NCI-H1930 (cell line): ENCODE results near the gene AMH.
A peak's percentile ranks its signal among the peaks of the same experiment; 100 is the strongest.

Source experiments
- DNase-seq, 2 experiments: peaks; one replicate each; lab custom pipeline; 2025; lab: John Stamatoyannopoulos, UW

Gene AMH

GRCh38 chr19:2287585-2288337 lies 38.6 kb downstream of the AMH start:
- no peak for DNase-seq

GRCh38 chr19:2288338-2288817 lies 39.3 kb downstream of the AMH start:
- DNase-seq, result no peak

- DNase-seq, result no peak
Observed at GRCh38 chr19:2288818-2289713, 39.9 kb downstream of the AMH start.

- DNase-seq, result no peak
Observed at GRCh38 chr19:2289714-2290435, 40.8 kb downstream of the AMH start.

GRCh38 chr19:2290441-2291184 lies 41.5 kb downstream of the AMH start:
- DNase-seq, result no peak

- peak; percentile 28 to 39 for DNase-seq
Observed at GRCh38 chr19:2291185-2291751, 42.1 kb downstream of the AMH start.

- DNase-seq, result no peak
Observed at GRCh38 chr19:2294687-2295335, 45.7 kb downstream of the AMH start.

- no peak for DNase-seq
Observed at GRCh38 chr19:2296141-2296540, 47.0 kb downstream of the AMH start.

- DNase-seq, result no peak
Observed at GRCh38 chr19:2300533-2300932, 51.4 kb downstream of the AMH start.
